ENCODE data around the gene TCEAL3.
"Not testable (repeated sequence)": the region's sequence is repeated elsewhere in the genome, so short reads cannot be mapped to it uniquely, and the experiment has no call there.

Gene TCEAL3

GRCh38 chrX:103628386-103629317 lies 20.9 kb downstream of the TCEAL3 start, which contains the start of gene TCEAL1:
TCEAL1 (plus strand) TSS chrX:103628975; CDS start chrX:103629917, 942 bp downstream.
- DNase-seq = peak; percentile 35

GRCh38 chrX:103629318-103630170 lies 21.8 kb downstream of the TCEAL3 start:
- peak; percentile 17 for DNase-seq

- no peak for DNase-seq
Observed at GRCh38 chrX:103630171-103630511, 22.4 kb downstream of the TCEAL3 start.

- no peak for DNase-seq
Observed at GRCh38 chrX:103631145-103631544, 23.4 kb downstream of the TCEAL3 start.

- DNase-seq = no peak
Observed at GRCh38 chrX:103635436-103635835, 27.7 kb downstream of the TCEAL3 start.

- no peak for DNase-seq
Observed at GRCh38 chrX:103637604-103638338, 30.0 kb downstream of the TCEAL3 start.

GRCh38 chrX:103638479-103639346 lies 30.9 kb downstream of the TCEAL3 start:
- DNase-seq = not testable (repeated sequence)

- DNase-seq = no peak
Observed at GRCh38 chrX:103640401-103641155, 32.8 kb downstream of the TCEAL3 start.

GRCh38 chrX:103644125-103644524 lies 36.4 kb downstream of the TCEAL3 start:
- no peak for DNase-seq

- DNase-seq = no peak
Observed at GRCh38 chrX:103647630-103648029, 39.9 kb downstream of the TCEAL3 start.

GRCh38 chrX:103651151-103651773 lies 43.5 kb downstream of the TCEAL3 start:
- DNase-seq = no peak

- DNase-seq = not testable (repeated sequence)
Observed at GRCh38 chrX:103655230-103656000, 47.7 kb downstream of the TCEAL3 start.

GRCh38 chrX:103656617-103657016 lies 48.9 kb downstream of the TCEAL3 start:
- DNase-seq = no peak

GRCh38 chrX:103657066-103657465 lies 49.3 kb downstream of the TCEAL3 start:
- DNase-seq = not testable (repeated sequence)

- no peak for DNase-seq
Observed at GRCh38 chrX:103658681-103659433, 51.1 kb downstream of the TCEAL3 start.

GRCh38 chrX:103659460-103659859 lies 51.7 kb downstream of the TCEAL3 start:
- not testable (repeated sequence) for DNase-seq
